ENCODE measurements around the gene LRMDA.

The LRMDA gene

GRCh38 chr10:76447578-76447977, 1016.2 kb downstream of the LRMDA start:
- no peak for DNase-seq
- intact Hi-C loops (cut with DNase I) = no loop called here

- intact Hi-C loops (cut with DNase I) = no loop called here
- DNase-seq = no peak
These were observed 1020.5 kb downstream of the LRMDA start for GRCh38 chr10:76451911-76452310.

DNA sequence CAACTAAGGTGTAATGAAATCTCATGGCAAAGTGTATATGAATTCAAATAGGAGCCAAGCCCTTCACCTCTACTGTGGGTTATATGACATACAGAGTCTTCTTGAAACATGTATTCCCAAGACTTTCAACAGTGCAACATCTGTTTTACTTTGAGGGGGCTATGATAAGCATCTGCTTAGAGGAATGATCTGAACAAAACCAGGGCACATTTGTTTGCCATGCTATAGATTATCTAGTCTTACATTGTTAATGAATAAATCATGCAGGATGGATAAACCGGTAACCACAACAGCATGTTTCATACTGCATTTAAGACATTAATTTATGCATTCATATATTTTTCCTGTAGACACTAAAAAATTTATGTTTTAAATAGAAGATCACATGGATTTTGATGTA, 1021.9 kb downstream of the LRMDA start:
- DNase-seq = no peak
- intact Hi-C loops (cut with DNase I) = no loop called here

GRCh38 chr10:76453997-76454396, 1022.6 kb downstream of the LRMDA start:
- no peak for DNase-seq
- intact Hi-C loops (cut with DNase I) = no loop called here

DNA sequence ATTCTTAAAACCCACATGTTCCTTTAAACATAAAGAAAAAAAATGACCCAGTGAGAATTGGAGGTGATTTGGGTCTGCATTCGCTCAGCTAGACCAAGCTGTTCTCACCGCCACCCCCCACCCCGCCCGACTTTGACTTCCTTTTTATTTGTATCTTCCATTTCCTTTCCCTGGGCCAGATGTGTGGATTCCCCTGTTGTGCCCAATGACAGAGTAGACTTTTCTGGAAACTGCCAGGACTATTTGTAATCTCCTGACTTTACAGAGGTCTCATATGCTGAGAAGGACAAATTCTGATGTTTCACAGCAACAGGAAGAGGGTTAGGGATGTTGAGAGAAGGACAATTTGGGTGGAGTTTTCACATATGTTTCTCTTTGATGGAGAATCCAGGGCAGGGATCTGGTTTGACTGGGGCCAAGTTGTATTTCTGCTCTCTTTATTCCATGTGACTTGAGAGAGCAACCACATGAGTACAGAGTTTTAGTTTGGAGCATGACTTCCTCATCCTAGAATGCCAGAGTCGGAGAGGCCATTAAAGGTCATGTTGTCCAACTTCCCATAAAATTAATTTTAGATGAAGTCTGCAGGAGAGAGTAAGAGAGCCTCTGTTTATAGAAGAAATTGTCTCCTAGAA, 1023.2 kb downstream of the LRMDA start:
- intact Hi-C loops (cut with DNase I) = no loop called here
- DNase-seq = no peak

DNA sequence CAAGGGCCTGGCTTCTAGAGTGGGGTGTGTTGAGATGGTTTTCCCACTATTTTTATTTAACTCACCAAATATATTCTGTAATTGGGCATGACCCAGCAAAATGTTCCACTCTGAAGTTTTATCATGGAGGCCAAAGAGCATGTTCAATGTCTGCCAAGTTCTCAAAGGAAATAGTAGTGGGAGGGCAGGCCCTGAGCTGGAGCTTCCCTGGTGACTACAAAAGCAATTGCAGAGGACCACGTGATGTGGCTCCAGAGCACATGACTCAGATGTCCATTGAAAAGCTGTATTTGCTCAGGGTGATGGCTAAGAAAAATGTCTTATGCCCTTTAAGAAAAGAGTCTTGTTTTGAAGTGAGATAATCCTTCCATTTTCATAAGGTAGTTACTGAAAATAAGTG, 1024.8 kb downstream of the LRMDA start:
- intact Hi-C loops (cut with DNase I) = no loop called here
- DNase-seq = no peak

- intact Hi-C loops (cut with DNase I) = no loop called here
These were observed 1027.7 kb downstream of the LRMDA start for GRCh38 chr10:76459016-76459730.

DNA sequence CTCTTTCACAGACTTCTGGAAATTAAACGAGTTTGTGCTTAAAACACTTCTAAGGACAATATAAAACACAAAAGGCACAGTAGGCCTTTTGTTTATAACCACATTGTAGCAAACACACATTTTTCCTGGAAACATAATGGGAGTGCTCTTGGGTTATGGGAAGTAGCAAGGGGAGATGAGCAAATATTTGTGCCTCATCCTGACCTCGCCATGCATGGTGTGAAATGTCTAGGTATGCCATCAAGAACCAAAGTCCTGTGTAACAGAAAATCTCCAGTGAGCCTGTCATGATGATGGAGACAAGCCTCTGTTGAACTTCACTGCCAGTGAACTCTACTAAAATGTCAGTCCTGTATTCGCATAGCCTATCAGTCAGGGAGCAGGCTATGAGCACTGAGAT, 1029.6 kb downstream of the LRMDA start:
- DNase-seq = no peak
- intact Hi-C loops (cut with DNase I) = no loop called here

More at GRCh38 chr10:76459016-76459730, 1027.7 kb downstream of the LRMDA start:
- DNase-seq = no peak

- DNase-seq = no peak
- intact Hi-C loops (cut with DNase I) = no loop called here
These were observed 1031.7 kb downstream of the LRMDA start for GRCh38 chr10:76463111-76463510.

DNA sequence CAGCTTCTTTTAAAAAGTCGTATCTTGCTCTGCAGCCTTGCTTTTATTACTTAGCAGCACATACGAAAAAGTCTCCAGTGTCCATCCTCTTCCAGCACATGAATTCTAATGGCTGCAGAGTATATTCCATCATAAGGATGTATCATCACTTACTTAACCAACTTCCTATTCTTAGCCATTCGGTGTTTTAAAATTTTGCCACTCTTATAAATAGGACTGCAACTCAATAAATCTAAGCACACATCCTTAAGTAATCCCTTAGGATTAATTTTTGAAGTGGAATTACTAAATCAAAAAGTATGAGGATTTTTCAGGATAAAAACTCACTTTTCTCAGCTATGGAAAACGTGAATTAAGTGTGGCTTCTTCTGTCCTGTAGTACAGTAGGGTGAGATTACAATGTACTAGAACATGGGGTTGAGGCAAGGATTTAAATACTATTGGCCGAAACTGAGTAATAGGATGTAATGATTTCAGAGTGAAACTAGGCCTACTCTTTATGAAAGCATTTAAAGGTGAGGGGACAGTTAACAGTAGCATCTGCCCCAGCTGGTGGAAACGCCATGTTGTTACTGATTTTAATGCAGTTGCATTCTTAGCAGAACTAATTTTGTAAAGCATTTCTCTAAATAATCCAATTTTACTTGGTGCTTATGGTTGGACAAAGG, 1035.5 kb downstream of the LRMDA start:
- no peak for DNase-seq
- intact Hi-C loops (cut with DNase I) = no loop called here

GRCh38 chr10:76469675-76470074, 1038.3 kb downstream of the LRMDA start:
- intact Hi-C loops (cut with DNase I) = no loop called here
- DNase-seq = no peak

- intact Hi-C loops (cut with DNase I) = no loop called here
- DNase-seq = no peak
These were observed 1047.8 kb downstream of the LRMDA start for GRCh38 chr10:76479103-76479790.

DNA sequence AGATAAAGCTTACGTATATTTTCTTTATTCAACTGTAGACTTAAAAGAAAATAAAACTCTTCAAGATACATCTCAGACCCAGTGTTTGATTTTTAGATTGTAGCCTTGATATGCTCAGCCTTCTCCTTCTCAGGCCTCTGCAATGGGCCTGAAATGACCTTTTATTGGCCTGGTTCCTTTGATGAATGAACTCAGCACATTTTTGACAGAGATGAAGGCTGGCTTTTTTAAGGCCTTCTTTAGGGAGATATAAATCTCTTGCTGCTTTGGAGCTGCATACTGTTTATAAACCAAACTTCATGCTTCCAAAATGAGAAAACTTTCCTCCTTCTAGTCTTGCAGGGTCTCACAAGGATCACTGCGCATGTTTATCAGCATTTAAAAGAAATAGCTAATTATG, 1049.8 kb downstream of the LRMDA start:
- DNase-seq = no peak
- intact Hi-C loops (cut with DNase I) = no loop called here

DNA sequence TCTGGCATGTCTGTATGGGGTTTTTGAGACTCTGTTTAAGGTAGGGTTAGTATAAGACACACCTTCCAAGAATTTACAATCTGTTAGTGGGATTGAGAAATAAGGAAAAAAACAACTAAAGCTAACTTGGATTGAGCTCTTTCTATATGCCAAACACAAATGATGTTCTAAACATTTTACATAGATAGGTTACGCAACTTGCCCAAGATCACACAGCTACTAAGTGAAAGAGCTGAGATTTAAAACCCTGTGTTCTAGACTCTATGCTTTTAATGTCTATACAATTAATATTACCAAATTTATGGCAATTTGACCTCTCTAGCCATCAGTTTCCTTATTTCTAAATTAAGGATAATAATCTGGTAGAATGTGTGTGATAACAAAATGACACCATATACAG, 1056.2 kb downstream of the LRMDA start:
- intact Hi-C loops (cut with DNase I) = no loop called here
- DNase-seq = no peak

GRCh38 chr10:76488602-76489001, 1057.2 kb downstream of the LRMDA start:
- intact Hi-C loops (cut with DNase I) = no loop called here

DNA sequence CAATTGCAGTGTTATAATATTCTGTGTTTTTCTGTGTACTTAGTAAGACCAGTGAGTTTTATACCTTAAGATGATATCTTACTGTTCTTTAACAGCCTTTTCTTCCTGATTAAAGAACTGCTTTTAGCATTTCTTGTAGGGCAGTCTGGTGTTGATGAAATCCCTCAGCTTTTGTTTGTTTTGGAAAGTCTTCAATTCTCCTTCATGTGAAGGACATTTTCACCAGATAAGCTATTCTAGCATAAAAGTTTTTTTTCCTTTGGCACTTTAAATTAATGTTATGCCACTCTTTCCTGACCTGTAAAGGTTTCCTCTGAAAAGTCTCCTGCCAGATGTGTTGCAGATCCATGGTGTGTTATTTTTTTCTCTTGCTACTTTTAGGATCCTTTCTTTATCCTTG, 1059.8 kb downstream of the LRMDA start:
- intact Hi-C loops (cut with DNase I) = no loop called here
- DNase-seq = no peak

More at GRCh38 chr10:76488602-76489001, 1057.2 kb downstream of the LRMDA start:
- no peak for DNase-seq

- intact Hi-C loops (cut with DNase I) = no loop called here
- no peak for DNase-seq
These were observed 1060.6 kb downstream of the LRMDA start for GRCh38 chr10:76492026-76492425.

GRCh38 chr10:76492678-76493472, 1061.5 kb downstream of the LRMDA start:
- no peak for DNase-seq
- intact Hi-C loops (cut with DNase I) = no loop called here

DNA sequence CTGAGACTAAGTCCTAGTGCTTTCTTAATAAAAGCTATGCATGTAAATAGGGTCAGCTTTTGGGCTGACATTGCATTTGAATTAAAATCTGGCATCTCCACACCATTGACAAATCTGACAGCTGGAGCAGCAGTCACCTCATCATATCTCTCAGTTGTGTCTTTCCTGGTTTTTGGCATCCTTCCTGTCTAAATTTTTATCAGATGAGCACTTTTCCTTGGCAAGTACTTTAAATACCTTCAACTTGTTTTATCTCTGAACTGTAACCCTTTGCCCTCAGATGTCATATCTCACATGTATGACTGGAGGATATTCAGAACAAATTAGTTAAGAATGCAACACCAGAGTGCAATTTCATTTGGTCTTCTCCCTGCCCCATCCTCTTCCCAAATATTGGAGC, 1066.2 kb downstream of the LRMDA start:
- no peak for DNase-seq
- intact Hi-C loops (cut with DNase I) = no loop called here
